Caco-2 (cell line): ENCODE data around the gene LRCH2. TPM values are rescaled to one million over a fixed set of nuclear protein-coding genes. Genes with fewer than 3 reads are reported as not detected.

Experiments used
- BruUV-seq: library from RNA; stranded (reverse); fragments of 400-500 nt; replicated peaks from 2 replicates; lab custom pipeline; 2021; lab: Mats Ljungman, UMichigan
- CTCF ChIA-PET: fragments of 300-600 bp; sonication (Branson Sonifier 250); formaldehyde crosslinking; loops from one replicate; lab custom pipeline; 2022; ENCODE audit warnings: antibody characterized with exemption; lab: Charles Lee
- POLR2A ChIA-PET: fragments of 300-600 bp; sonication (Branson Sonifier 250); formaldehyde crosslinking; loops from one replicate; lab custom pipeline; 2022; ENCODE audit warnings: antibody characterized with exemption; lab: Charles Lee
- DNase-seq, 2 experiments: peaks; one replicate each; pipeline versions ENCODE4 v3.0.0 to v3.0.0-alpha.2; 2020 to 2022
- H3K27me3 ChIP-seq: replicated peaks from 2 replicates; pipeline ENCODE4 v1.6.0; 2011; ENCODE audit warnings: low read length; ENCODE audit not compliant: control insufficient read depth, insufficient read depth
- H3K36me3 ChIP-seq: 2 replicates; pipeline ENCODE4 v1.5.1; 2011; ENCODE audit warnings: low read length; ENCODE audit not compliant: control insufficient read depth, insufficient read depth
- H3K4me1 ChIP-seq: fragments of 250-450 bp; sonication (Bioruptor Pico); 2 replicates; pipeline ENCODE4 v1.5.1; 2020; ENCODE audit warnings: mild to moderate bottlenecking
- H3K4me3 ChIP-seq: 2 replicates; pipeline ENCODE4 v1.5.1; 2011; ENCODE audit warnings: low read depth, mild to moderate bottlenecking, control low read depth, low read length
- H3K9me3 ChIP-seq: fragments of 250-450 bp; sonication (Bioruptor Pico); 2 replicates; pipeline ENCODE4 v1.5.1; 2020; ENCODE audit warnings: mild to moderate bottlenecking, moderate library complexity
- H3K27ac Mint-ChIP-seq: one replicate; pipeline ENCODE4 v1.8.0; 2022; ENCODE audit warnings: mixed read lengths; ENCODE audit not compliant: unreplicated experiment
- H3K27me3 Mint-ChIP-seq: one replicate; pipeline ENCODE4 v1.8.0; 2022; ENCODE audit warnings: mixed read lengths; ENCODE audit not compliant: insufficient read depth, unreplicated experiment
- H3K36me3 Mint-ChIP-seq: one replicate; pipeline ENCODE4 v1.8.0; 2022; ENCODE audit warnings: mild to moderate bottlenecking, mixed read lengths; ENCODE audit not compliant: insufficient read depth, unreplicated experiment
- H3K4me1 Mint-ChIP-seq: one replicate; pipeline ENCODE4 v1.8.0; 2022; ENCODE audit warnings: low read depth, mixed read lengths; ENCODE audit not compliant: unreplicated experiment
- H3K4me3 Mint-ChIP-seq: one replicate; pipeline ENCODE4 v1.8.0; 2022; ENCODE audit warnings: mild to moderate bottlenecking, moderate library complexity, mixed read lengths; ENCODE audit not compliant: unreplicated experiment
- H3K9me3 Mint-ChIP-seq: one replicate; pipeline ENCODE4 v1.8.0; 2022; ENCODE audit warnings: mixed read lengths; ENCODE audit not compliant: unreplicated experiment
- intact Hi-C: fragments of 100-400 bp; cut with micrococcal nuclease; formaldehyde crosslinking; loops from one replicate; pipeline ENCODE4 v1.10.0; 2022; ENCODE audit not compliant: unreplicated experiment
- total RNA-seq: library from RNA; stranded (reverse); gene quantifications from 2 replicates; pipeline ENCODE4 v1.2.3, GENCODE V29; 2022
- TF ChIP-seq, protein P1 (sequence below), 2 experiments: fragments of 200-600 bp in 1 of 2; IDR thresholded peaks; 1 replicate in 1 of 2; 2 replicates in 1 of 2; pipeline versions ENCODE4 v1.5.1 to v1.8.0; 2011 to 2022; ENCODE audit warnings: antibody characterized with exemption in 1 of 2, control low read depth in 1 of 2, inconsistent platforms in 1 of 2, low read depth in 1 of 2, low read length in 1 of 2, mild to moderate bottlenecking in 1 of 2, moderate library complexity in 1 of 2; ENCODE audit not compliant: insufficient read depth in 1 of 2, severe bottlenecking in 1 of 2, unreplicated experiment in 1 of 2

LRCH2 gene
- total RNA-seq, 1 experiment from 2014 or later, result 0.18 TPM

DNA sequence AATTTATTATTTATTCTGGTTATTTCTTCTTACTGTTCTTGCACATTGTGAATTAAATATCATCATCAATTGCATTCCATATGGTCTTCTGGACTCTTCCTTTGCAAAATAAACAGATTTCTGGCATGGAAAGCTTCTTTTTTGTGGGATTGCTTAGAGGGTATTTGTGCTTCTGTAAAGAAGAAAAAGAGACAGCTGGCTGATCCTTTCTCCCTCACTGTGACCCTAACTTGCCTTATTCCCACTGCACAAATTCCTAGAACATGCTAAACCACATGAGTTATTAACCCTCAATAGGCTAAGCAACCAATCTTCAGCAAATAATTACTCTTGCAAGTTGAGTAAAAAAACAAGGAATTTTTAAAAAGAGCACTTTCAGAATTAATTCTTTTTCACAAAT, 23.8 kb upstream of the LRCH2 start:
- H3K36me3 Mint-ChIP-seq, result no peaks in the 10 kb centered on the region
- Histone ChIP-seq H3K36me3 (no peaks in the 10 kb centered on the region), H3K9me3 (no peaks in the 10 kb centered on the region), H3K4me3 (no peak overlapping the region), H3K4me1 (peaks cover 7% of the 10 kb centered on the region; the same call in 1 of the 2 replicates), H3K27me3 (no peaks in the 10 kb centered on the region)
- CTCF ChIA-PET, result no interaction called here
- DNase-seq, result no peak
- H3K27ac Mint-ChIP-seq, result no peak overlapping the region
- H3K27me3 Mint-ChIP-seq, result peaks cover 3% of the 10 kb centered on the region
- H3K9me3 Mint-ChIP-seq, result no peaks in the 10 kb centered on the region
- H3K4me1 Mint-ChIP-seq, result peaks cover 15% of the 10 kb centered on the region
- no TSS peak for BruUV-seq
- H3K4me3 Mint-ChIP-seq, result no peak overlapping the region
- intact Hi-C loops, result no loop called here
- TF ChIP-seq, protein P1, sequence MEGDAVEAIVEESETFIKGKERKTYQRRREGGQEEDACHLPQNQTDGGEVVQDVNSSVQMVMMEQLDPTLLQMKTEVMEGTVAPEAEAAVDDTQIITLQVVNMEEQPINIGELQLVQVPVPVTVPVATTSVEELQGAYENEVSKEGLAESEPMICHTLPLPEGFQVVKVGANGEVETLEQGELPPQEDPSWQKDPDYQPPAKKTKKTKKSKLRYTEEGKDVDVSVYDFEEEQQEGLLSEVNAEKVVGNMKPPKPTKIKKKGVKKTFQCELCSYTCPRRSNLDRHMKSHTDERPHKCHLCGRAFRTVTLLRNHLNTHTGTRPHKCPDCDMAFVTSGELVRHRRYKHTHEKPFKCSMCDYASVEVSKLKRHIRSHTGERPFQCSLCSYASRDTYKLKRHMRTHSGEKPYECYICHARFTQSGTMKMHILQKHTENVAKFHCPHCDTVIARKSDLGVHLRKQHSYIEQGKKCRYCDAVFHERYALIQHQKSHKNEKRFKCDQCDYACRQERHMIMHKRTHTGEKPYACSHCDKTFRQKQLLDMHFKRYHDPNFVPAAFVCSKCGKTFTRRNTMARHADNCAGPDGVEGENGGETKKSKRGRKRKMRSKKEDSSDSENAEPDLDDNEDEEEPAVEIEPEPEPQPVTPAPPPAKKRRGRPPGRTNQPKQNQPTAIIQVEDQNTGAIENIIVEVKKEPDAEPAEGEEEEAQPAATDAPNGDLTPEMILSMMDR (IDR thresholded peaks at IDR 0.05; ENCODE audit: insufficient read depth in 1 of 2, low read depth in 1 of 2, low read length in 1 of 2, severe bottlenecking in 1 of 2, unreplicated experiment in 1 of 2), result no peak
- POLR2A ChIA-PET, result no interaction called here

DNA sequence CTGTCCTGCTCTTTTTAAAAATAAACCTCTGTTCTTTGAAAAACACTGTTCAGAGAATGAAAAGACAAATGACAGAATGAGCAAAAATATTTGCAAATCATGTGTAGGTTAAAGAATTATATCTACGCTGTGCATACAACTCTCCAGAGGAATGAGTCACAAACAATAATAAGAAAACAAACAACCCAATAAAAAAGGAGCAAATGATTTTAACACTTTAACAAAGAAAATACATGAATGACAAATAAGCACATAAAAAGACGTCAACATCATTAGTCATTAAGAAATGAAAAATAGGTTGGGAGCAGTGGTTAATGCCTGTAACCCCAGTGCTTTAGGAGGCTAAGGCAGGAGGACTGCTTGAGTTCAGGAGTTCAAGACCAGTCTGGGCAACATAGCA, 21.1 kb upstream of the LRCH2 start:
- no peak overlapping the region for H3K4me3 Mint-ChIP-seq
- intact Hi-C loops, result no loop called here
- Histone ChIP-seq H3K4me3 (no peak overlapping the region), H3K36me3 (no peaks in the 10 kb centered on the region), H3K9me3 (no peaks in the 10 kb centered on the region), H3K4me1 (peaks cover 7% of the 10 kb centered on the region; the same call in 1 of the 2 replicates), H3K27me3 (no peaks in the 10 kb centered on the region)
- H3K36me3 Mint-ChIP-seq, result no peaks in the 10 kb centered on the region
- no peaks in the 10 kb centered on the region for H3K9me3 Mint-ChIP-seq
- ChIA-PET POLR2A (no interaction called here), CTCF (no interaction called here)
- no peak for DNase-seq
- peaks cover 3% of the 10 kb centered on the region for H3K27me3 Mint-ChIP-seq
- H3K4me1 Mint-ChIP-seq, result peaks cover 15% of the 10 kb centered on the region
- no peak overlapping the region for H3K27ac Mint-ChIP-seq
- TF ChIP-seq, protein P1 (IDR thresholded peaks at IDR 0.05; ENCODE audit: insufficient read depth in 1 of 2, low read depth in 1 of 2, low read length in 1 of 2, severe bottlenecking in 1 of 2, unreplicated experiment in 1 of 2), result no peak
- BruUV-seq, result no TSS peak

DNA sequence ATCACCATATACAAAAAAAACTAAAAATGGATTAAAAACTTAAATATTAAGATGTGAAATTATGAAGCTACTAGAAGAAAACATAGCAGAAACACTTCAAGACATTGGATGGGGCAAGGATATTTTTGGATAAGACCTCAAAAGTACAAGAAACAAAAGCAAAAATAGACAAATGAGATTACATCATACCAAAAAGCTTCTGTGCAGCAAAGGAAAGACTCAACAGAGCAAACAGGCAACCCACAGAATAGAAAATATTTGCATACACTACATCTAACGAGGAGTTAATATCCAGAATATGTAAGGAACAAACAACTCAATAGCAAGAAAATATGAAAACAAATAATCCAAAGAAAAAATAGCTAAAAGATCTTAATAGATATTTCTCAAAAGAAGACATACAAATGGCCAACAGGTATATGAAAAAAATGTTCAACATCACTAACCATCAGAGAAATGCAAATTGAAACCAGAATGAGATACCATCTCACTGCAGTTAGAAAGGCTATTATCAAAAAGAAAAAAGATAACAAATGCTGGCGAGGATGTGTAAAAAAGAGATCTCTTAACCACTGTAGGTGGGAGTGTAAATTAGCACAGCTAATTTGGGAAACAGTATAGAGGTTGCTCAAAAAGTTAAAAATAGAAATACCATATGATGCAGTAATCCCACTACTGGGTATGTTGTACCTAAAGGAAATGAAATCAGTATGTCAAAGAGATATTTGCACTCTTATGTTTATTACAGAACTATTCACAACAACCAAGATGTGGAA, 17.8 kb upstream of the LRCH2 start:
- H3K4me1 Mint-ChIP-seq, result no peaks in the 10 kb centered on the region
- no peak overlapping the region for H3K4me3 Mint-ChIP-seq
- Histone ChIP-seq H3K27me3 (no peaks in the 10 kb centered on the region), H3K9me3 (no peaks in the 10 kb centered on the region), H3K4me3 (no peak overlapping the region), H3K36me3 (no peaks in the 10 kb centered on the region), H3K4me1 (no peaks in the 10 kb centered on the region)
- H3K27ac Mint-ChIP-seq, result no peak overlapping the region
- TF ChIP-seq, protein P1 (IDR thresholded peaks at IDR 0.05; ENCODE audit: insufficient read depth in 1 of 2, low read depth in 1 of 2, low read length in 1 of 2, severe bottlenecking in 1 of 2, unreplicated experiment in 1 of 2), result no peak
- peaks cover 3% of the 10 kb centered on the region for H3K27me3 Mint-ChIP-seq
- intact Hi-C loops, result no loop called here
- H3K9me3 Mint-ChIP-seq, result no peaks in the 10 kb centered on the region
- ChIA-PET CTCF (no interaction called here), POLR2A (no interaction called here)
- H3K36me3 Mint-ChIP-seq, result no peaks in the 10 kb centered on the region
- no TSS peak for BruUV-seq
- no peak for DNase-seq
